SK-N-MC (cell line): ENCODE data around the gene ATP5MK.
"Not testable (repeated sequence)": the region's sequence is repeated elsewhere in the genome, so short reads cannot be mapped to it uniquely, and the experiment has no call there.

Experiments
- EZH2 ChIP-seq: fragments of 200-600 bp; sonication (generic); IDR thresholded peaks from one replicate; pipeline ENCODE4 v1.6.1; 2017; ENCODE audit warnings: antibody characterized with exemption
- POLR2AphosphoS5 ChIP-seq: IDR thresholded peaks from 2 replicates; pipeline ENCODE4 v1.6.1; 2012; ENCODE audit warnings: mild to moderate bottlenecking, low read depth, low read length, borderline replicate concordance

DNA sequence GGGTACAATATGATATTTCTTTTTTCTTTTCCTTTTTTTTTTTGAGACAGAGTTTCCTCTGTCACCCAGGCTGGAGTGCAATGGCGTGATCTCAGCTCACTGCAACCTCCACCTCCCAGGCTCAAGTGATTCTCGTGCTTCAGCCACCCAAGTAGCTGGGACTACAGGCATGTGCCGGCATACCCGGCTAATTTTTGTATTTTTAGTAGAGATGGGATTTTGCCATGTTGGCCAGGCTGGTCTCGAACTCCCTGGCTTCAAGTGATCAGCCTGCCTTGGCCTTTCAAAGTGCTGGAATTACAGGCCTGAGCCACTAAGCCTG is 20.8 kb upstream of the ATP5MK start:
- TF ChIP-seq EZH2, POLR2AphosphoS5: not testable (repeated sequence)
